Measurements from ENCODE around the gene NMT1. TPM values are rescaled to one million over a fixed set of nuclear protein-coding genes. Genes with fewer than 3 reads are reported as not detected.

The NMT1 gene
- total RNA-seq, 1 experiment from 2014 or later, result 173 TPM

- peaks cover 47 to 68% of the 10 kb centered on the region in 2 experiments for H3K4me1 ChIP-seq (ENCODE audit: control insufficient read depth in 1 of 2, insufficient read depth in 2 of 2, low read length in 2 of 2)
- no peaks in the 10 kb centered on the region for H3K36me3 ChIP-seq (ENCODE audit: control insufficient read depth in 1 of 2, insufficient read depth in 2 of 2, low read length in 2 of 2)
- H3K79me2 ChIP-seq (ENCODE audit: insufficient read depth, low read length), result peaks cover 42% of the 10 kb centered on the region
- POLR2A ChIA-PET, result interaction anchor here (1.1 kb wide), 1 partner anchor 17 kb away, joined by 5 read pairs; the partner anchor contains the start of gene HEXIM1
- intact Hi-C loops (cut with micrococcal nuclease), result loop anchor here (5.0 to 10.0 kb wide), 3 partner anchors 70 to 357 kb away; partner anchors contain the start of gene NMT1
- peak within 1 kb of the TSS; percentile 82 for H3K9ac ChIP-seq (ENCODE audit: low read length)
- no peaks in the 10 kb centered on the region for H3K9me2 ChIP-seq (ENCODE audit: insufficient read depth)
- no peaks in the 10 kb centered on the region for H4K20me1 ChIP-seq (ENCODE audit: insufficient read depth)
- DNase-seq (ENCODE audit: low read depth, low spot score) (no peak), ATAC-seq (no peak)
- RAD21 ChIA-PET (ENCODE audit: low non-redundant PET in 1 of 2, low total read pairs in 2 of 2, uncharacterized antibody in 2 of 2, unreplicated experiment in 2 of 2), result no interaction called here
- no peak for TF ChIP-seq TCF7L2 (IDR thresholded peaks at IDR 0.05; ENCODE audit: borderline replicate concordance, extremely low read depth, insufficient read depth, insufficient read length)
- no peak for TF ChIP-seq RAD21 (IDR thresholded peaks at IDR 0.05; ENCODE audit: low read depth)
- no peak for TF ChIP-seq SRF (IDR thresholded peaks at IDR 0.05; ENCODE audit: low read depth)
- TF ChIP-seq CBX3 (IDR thresholded peaks at IDR 0.05; ENCODE audit: low read depth), result no peak
- TF ChIP-seq ZFX (IDR thresholded peaks at IDR 0.05), result 0 out of 2 replicates have a peak, but pooled peaks have one; percentile 0
- peak within 1 kb of the TSS; percentile 95 for H3K27ac ChIP-seq (ENCODE audit: low read depth, low read length)
- CTCF ChIA-PET, result interaction anchor here (0.9 to 1.5 kb wide), 2 partner anchors 23 to 212 kb away, joined by 3 to 4 read pairs; no protein-coding TSS in a partner anchor
- peak within 1 kb of the TSS; percentile 84 to 86 for H3K4me3 ChIP-seq (replicated peaks in 1 of 2; ENCODE audit: low read depth in 1 of 2, low read length in 2 of 2)
- H3K27me3 ChIP-seq (ENCODE audit: insufficient read depth, low read length), result no peaks in the 10 kb centered on the region
- no peaks in the 10 kb centered on the region for H3K9me3 ChIP-seq (ENCODE audit: control insufficient read depth in 1 of 2, insufficient read depth in 1 of 2, low read depth in 1 of 2, low read length in 2 of 2)
- H3K4me2 ChIP-seq (ENCODE audit: low read length), result peak within 1 kb of the TSS; percentile 100
- H2AFZ ChIP-seq (ENCODE audit: low read depth, low read length, poor library complexity, severe bottlenecking), result peak within 1 kb of the TSS; percentile 84
- BruUV-seq (replicated peaks), result no TSS peak
These were observed 71.1 kb downstream of the NMT1 start, which contains the start of gene PLCD3 for GRCh38 chr17:45132320-45132571. Gene PLCD3, minus strand, starts transcription at chr17:45132515. Its CDS starts 105 bp downstream, at chr17:45132410.

GRCh38 chr17:45132572-45133463 is 71.7 kb downstream of the NMT1 start:
- 0 out of 2 replicates have a peak, but pooled peaks have one; percentile 31 for TF ChIP-seq CBX3 (IDR thresholded peaks at IDR 0.05; ENCODE audit: low read depth)
- peak; percentile 59; the same call in 1 of the 2 replicates for TF ChIP-seq MAX (IDR thresholded peaks at IDR 0.05)
- peak; percentile 78 for TF ChIP-seq TCF7L2 (IDR thresholded peaks at IDR 0.05; ENCODE audit: borderline replicate concordance, extremely low read depth, insufficient read depth, insufficient read length)
- TF ChIP-seq CTCF (IDR thresholded peaks at IDR 0.05 in 2 of 3, conservative IDR thresholded peaks at IDR 0.05 in 1 of 3; ENCODE audit: borderline replicate concordance in 1 of 3, insufficient read depth in 1 of 3, low read depth in 2 of 3, low read length in 2 of 3), result peak; percentile 73 to 90 (median 80)
- peak; percentile 70; the same call in 1 of the 2 replicates for TF ChIP-seq POLR2AphosphoS5 (IDR thresholded peaks at IDR 0.05; ENCODE audit: low read depth, low read length)
- no peak for TF ChIP-seq POLR2A (IDR thresholded peaks at IDR 0.05; ENCODE audit: borderline replicate concordance, extremely low read depth, insufficient read depth, insufficient read length)
- no peak for TF ChIP-seq EGR1 (IDR thresholded peaks at IDR 0.05; ENCODE audit: low read depth)
- peak; percentile 95 for TF ChIP-seq RAD21 (IDR thresholded peaks at IDR 0.05; ENCODE audit: low read depth)
- peak; percentile 42; the same call in 1 of the 2 replicates for TF ChIP-seq ZFX (IDR thresholded peaks at IDR 0.05)
- TF ChIP-seq SRF (IDR thresholded peaks at IDR 0.05; ENCODE audit: low read depth), result no peak
- no peak for TF ChIP-seq ZBTB33 (IDR thresholded peaks at IDR 0.05; ENCODE audit: extremely low read depth, insufficient replicate concordance, low read length)
- no peaks in the 10 kb centered on the region for H3K9me3 ChIP-seq (ENCODE audit: control insufficient read depth in 1 of 2, insufficient read depth in 1 of 2, low read depth in 1 of 2, low read length in 2 of 2)
- ChIA-PET CTCF (interaction anchor here (0.7 to 1.7 kb wide), 4 partner anchors 24 to 213 kb away, joined by 3 to 4 read pairs (median 4); no protein-coding TSS in a partner anchor), POLR2A (interaction anchor here (1.1 kb wide), 1 partner anchor 16 kb away, joined by 5 read pairs; the partner anchor contains the start of gene HEXIM1), RAD21 (ENCODE audit: low non-redundant PET in 1 of 2, low total read pairs in 2 of 2, uncharacterized antibody in 2 of 2, unreplicated experiment in 2 of 2) (interaction anchor here (0.6 to 1.2 kb wide), 5 partner anchors 65 to 1842 kb away, joined by 3 to 8 read pairs (median 5); no protein-coding TSS in a partner anchor)
- H3K9ac ChIP-seq (ENCODE audit: low read length), result peak overlapping the region; percentile 82
- H3K9me2 ChIP-seq (ENCODE audit: insufficient read depth), result no peaks in the 10 kb centered on the region
- peak; percentile 67 for DNase-seq (ENCODE audit: low read depth, low spot score)
- TSS peak; percentile 51 for BruUV-seq (replicated peaks)
- H3K4me2 ChIP-seq (ENCODE audit: low read length), result peak overlapping the region; percentile 100
- no peaks in the 10 kb centered on the region for H3K36me3 ChIP-seq (ENCODE audit: control insufficient read depth in 1 of 2, insufficient read depth in 2 of 2, low read length in 2 of 2)
- no peaks in the 10 kb centered on the region for H4K20me1 ChIP-seq (ENCODE audit: insufficient read depth)
- ATAC-seq, result peak; percentile 62
- peak overlapping the region; percentile 95 for H3K27ac ChIP-seq (ENCODE audit: low read depth, low read length)
- H3K4me1 ChIP-seq (ENCODE audit: control insufficient read depth in 1 of 2, insufficient read depth in 2 of 2, low read length in 2 of 2), result peaks cover 41 to 62% of the 10 kb centered on the region in 2 experiments
- intact Hi-C loops (cut with micrococcal nuclease), result loop anchor here (1.0 to 10.0 kb wide), 6 partner anchors 24 to 358 kb away; partner anchors contain the start of gene NMT1
- H2AFZ ChIP-seq (ENCODE audit: low read depth, low read length, poor library complexity, severe bottlenecking), result peak overlapping the region; percentile 84
- peak overlapping the region; percentile 84 to 86 for H3K4me3 ChIP-seq (replicated peaks in 1 of 2; ENCODE audit: low read depth in 1 of 2, low read length in 2 of 2)
- peaks cover 36% of the 10 kb centered on the region for H3K79me2 ChIP-seq (ENCODE audit: insufficient read depth, low read length)
- no peaks in the 10 kb centered on the region for H3K27me3 ChIP-seq (ENCODE audit: insufficient read depth, low read length)

Data from HCT116 (cell line).